ENCODE measurements around the gene TRAPPC3.

DNA sequence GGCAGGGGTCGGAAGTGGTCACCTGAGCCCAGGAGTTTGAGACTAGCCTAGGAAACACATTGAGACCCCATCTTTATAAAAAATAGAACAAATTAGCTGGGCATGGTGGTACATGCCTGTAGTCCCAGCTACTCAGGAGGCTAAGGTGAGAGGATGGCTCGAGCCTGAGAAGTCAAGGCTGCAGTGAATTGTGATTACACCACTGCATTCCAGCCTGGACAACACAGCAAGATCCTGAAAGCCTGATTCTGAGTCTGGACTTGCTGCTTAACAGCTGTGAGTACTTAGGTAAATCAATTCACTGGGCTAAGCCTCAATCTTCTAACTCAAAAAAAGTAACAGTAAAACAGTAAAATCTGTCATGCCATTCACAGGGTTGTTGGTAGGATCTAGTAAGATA, 4.9 kb downstream of the TRAPPC3 start:
- TF ChIP-seq, protein P1, sequence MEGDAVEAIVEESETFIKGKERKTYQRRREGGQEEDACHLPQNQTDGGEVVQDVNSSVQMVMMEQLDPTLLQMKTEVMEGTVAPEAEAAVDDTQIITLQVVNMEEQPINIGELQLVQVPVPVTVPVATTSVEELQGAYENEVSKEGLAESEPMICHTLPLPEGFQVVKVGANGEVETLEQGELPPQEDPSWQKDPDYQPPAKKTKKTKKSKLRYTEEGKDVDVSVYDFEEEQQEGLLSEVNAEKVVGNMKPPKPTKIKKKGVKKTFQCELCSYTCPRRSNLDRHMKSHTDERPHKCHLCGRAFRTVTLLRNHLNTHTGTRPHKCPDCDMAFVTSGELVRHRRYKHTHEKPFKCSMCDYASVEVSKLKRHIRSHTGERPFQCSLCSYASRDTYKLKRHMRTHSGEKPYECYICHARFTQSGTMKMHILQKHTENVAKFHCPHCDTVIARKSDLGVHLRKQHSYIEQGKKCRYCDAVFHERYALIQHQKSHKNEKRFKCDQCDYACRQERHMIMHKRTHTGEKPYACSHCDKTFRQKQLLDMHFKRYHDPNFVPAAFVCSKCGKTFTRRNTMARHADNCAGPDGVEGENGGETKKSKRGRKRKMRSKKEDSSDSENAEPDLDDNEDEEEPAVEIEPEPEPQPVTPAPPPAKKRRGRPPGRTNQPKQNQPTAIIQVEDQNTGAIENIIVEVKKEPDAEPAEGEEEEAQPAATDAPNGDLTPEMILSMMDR (conservative IDR thresholded peaks at IDR 0.05; ENCODE audit: low read length) = no peak
- TF ChIP-seq EZH2phosphoT487 (IDR thresholded peaks at IDR 0.05; ENCODE audit: borderline replicate concordance, low read depth, low read length) = no peak
